Neuron (in vitro differentiated cells): Measurements from ENCODE around the gene UBALD2.
"Not testable (repeated sequence)": the region's sequence is repeated elsewhere in the genome, so short reads cannot be mapped to it uniquely, and the experiment has no call there.

Experiments
- H2AFZ ChIP-seq: one replicate; pipeline ENCODE4 v1.6.1; 2013; ENCODE audit warnings: low read depth, mild to moderate bottlenecking, inconsistent platforms, low read length, moderate library complexity
- H3K27me3 ChIP-seq: one replicate; pipeline ENCODE4 v1.6.1; 2013; ENCODE audit warnings: low read length; ENCODE audit not compliant: insufficient read depth
- H3K36me3 ChIP-seq: one replicate; pipeline ENCODE4 v1.6.1; 2013; ENCODE audit warnings: low read length; ENCODE audit not compliant: insufficient read depth
- H3K4me1 ChIP-seq: one replicate; pipeline ENCODE4 v1.6.1; 2013; ENCODE audit warnings: low read length; ENCODE audit not compliant: insufficient read depth
- H3K4me3 ChIP-seq: 2 replicates; pipeline ENCODE4 v1.5.1; 2013; ENCODE audit warnings: mild to moderate bottlenecking, low read length, moderate library complexity
- H3K9me3 ChIP-seq: one replicate; pipeline ENCODE4 v1.6.1; 2013; ENCODE audit warnings: low read length

Gene UBALD2

GRCh38 chr17:76280650-76281049, 15.5 kb downstream of the UBALD2 start:
- no peak overlapping the region for H3K4me3 ChIP-seq

GRCh38 chr17:76281573-76282371, 16.6 kb downstream of the UBALD2 start:
- no peak overlapping the region for H2AFZ ChIP-seq
- no peaks in the 10 kb centered on the region for H3K9me3 ChIP-seq
- no peak overlapping the region for H3K4me3 ChIP-seq
- H3K36me3 ChIP-seq, result no peaks in the 10 kb centered on the region
- no peaks in the 10 kb centered on the region for H3K4me1 ChIP-seq
- no peaks in the 10 kb centered on the region for H3K27me3 ChIP-seq

More at GRCh38 chr17:76280650-76281049, 15.5 kb downstream of the UBALD2 start:
- Histone ChIP-seq H3K27me3 (no peaks in the 10 kb centered on the region), H3K9me3 (no peaks in the 10 kb centered on the region), H3K4me1 (no peaks in the 10 kb centered on the region), H2AFZ (no peak overlapping the region), H3K36me3 (no peaks in the 10 kb centered on the region)

DNA sequence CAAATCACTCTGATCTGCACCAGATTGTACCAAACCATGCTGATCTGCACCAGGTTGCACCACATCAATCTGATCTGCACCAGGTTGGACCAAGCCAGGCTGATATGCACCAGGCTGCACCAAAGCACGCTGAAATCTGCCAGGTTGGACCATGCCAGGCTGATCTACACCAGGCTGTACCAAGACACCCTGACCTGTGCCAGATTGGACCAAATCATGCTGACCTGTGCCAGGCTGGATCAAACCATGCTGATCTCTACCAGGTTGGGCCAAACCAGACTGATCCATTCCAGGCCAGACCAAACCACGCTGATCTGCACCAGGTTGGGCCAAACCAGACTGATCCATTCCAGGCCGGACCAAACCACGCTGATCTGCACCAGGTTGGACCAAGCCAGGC, 27.4 kb downstream of the UBALD2 start:
- H2AFZ ChIP-seq, result no peak overlapping the region
- peaks cover 29% of the 10 kb centered on the region for H3K36me3 ChIP-seq
- no peaks in the 10 kb centered on the region for H3K27me3 ChIP-seq
- no peaks in the 10 kb centered on the region for H3K9me3 ChIP-seq
- H3K4me1 ChIP-seq, result no peaks in the 10 kb centered on the region
- no peak overlapping the region for H3K4me3 ChIP-seq

GRCh38 chr17:76293106-76293505, 28.0 kb downstream of the UBALD2 start:
- H3K27me3 ChIP-seq, result no peaks in the 10 kb centered on the region
- peaks cover 29% of the 10 kb centered on the region for H3K36me3 ChIP-seq
- H3K4me1 ChIP-seq, result no peaks in the 10 kb centered on the region
- H3K9me3 ChIP-seq, result no peaks in the 10 kb centered on the region
- no peak overlapping the region for H2AFZ ChIP-seq
- H3K4me3 ChIP-seq, result no peak overlapping the region

DNA sequence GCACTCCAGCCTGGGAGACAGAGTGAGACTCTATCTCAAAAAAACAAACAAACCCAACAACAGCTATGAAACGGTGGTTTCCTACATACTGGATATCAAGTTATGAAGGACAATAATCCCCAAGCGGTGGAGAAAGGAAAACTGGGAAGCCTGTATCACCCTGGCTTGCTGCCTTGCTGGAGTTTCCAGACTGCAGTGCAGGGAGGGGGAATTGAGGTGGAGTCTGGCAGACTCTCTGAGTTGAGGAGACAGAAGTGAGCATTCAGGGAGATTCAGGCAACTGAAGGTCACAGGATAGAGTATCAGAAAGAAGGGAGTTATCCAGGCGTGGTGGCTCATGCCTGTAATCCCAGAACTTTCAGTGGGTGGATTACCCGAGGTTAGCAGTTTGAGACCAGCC, 31.0 kb downstream of the UBALD2 start:
- Histone ChIP-seq H2AFZ (no peak overlapping the region), H3K27me3 (no peaks in the 10 kb centered on the region), H3K36me3 (peaks cover 23% of the 10 kb centered on the region), H3K4me3 (no peak overlapping the region), H3K9me3 (no peaks in the 10 kb centered on the region), H3K4me1 (no peaks in the 10 kb centered on the region)

DNA sequence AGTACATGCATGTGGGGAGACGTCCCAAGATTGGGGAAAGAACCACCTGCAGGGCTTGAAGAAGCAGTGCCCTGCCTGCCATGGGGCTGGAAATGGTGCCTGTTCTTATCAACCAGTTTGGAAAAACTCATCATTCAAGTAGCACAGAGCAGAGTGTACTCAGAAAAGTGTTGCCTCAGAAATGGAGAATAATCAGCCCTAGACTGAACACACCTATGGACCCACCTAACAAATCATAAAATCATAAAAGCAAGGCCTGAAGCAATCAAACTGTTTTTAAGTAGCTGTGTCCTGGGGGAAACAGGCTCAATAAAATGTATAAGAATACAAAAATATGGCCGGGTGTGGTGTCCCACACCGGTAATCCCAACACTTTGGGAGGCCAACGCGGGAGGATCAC, 31.7 kb downstream of the UBALD2 start:
- Histone ChIP-seq H3K4me1 (no peaks in the 10 kb centered on the region), H3K4me3 (no peak overlapping the region), H3K36me3 (peaks cover 16% of the 10 kb centered on the region), H3K27me3 (no peaks in the 10 kb centered on the region), H2AFZ (no peak overlapping the region), H3K9me3 (no peaks in the 10 kb centered on the region)

DNA sequence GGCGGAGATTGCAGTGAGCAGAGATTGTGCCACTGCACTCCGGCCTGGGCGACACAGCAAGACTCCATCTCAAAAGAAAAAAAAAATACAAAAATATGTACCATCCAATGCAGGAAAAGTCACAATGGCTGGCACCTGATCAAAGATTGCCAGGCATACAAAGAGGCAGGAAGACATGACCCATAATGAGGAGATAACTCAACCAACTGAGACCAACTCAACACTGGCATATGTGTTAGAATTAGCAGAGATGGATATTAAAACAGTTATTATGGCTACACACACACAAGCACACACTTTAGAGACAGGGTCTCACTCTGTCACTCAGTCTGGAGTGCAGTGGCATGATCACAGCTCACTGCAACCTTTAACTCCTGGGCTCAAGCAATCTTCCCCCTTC, 32.3 kb downstream of the UBALD2 start:
- Histone ChIP-seq H2AFZ (no peak overlapping the region), H3K27me3 (no peaks in the 10 kb centered on the region), H3K4me3 (no peak overlapping the region), H3K36me3 (peaks cover 11% of the 10 kb centered on the region), H3K9me3 (no peaks in the 10 kb centered on the region), H3K4me1 (no peaks in the 10 kb centered on the region)

DNA sequence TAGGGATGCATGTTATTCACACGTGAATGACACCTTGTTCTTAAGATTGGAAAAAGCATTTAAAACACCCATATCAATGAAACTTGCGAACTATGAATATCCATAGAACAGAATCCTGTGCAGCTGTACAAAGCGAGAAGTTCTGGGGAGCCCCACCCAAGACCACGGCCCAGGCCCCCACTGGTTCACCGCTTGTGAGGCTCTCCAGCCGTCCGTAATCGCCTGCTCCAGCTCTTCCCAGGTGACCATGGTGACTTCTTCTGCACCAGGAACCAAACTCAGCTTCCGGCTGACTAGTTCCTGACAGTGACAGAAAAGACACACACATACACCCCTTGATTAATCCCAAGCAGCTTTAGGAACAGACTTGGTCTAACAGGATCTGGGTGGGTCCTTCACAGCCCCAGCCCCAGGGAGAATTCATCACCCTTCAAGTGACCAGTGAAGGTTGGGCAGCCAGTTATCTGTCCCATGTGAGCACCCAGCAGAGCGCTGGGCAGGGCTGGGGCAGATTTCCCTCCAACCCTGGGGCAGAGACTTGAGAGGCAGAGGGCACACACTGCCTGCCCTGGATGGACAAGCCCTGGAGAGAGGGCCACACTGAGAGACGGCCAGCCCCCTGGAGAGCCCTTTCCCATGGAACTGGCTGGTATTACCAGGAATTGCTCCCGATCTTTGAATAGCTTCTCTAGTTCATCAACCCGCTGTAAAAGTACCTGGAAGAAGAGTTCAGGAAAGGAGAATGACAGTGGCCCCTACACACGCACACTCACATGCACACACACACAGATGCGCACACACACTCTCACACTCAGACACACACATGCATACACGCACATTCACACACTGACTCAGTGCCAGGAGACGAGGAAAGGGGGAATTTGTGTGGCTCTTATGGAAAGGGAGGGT, 39.3 kb downstream of the UBALD2 start:
- Histone ChIP-seq H3K4me3 (no peak overlapping the region), H3K9me3 (peaks cover 11% of the 10 kb centered on the region), H3K4me1 (no peaks in the 10 kb centered on the region), H2AFZ (no peak overlapping the region), H3K27me3 (no peaks in the 10 kb centered on the region), H3K36me3 (peaks cover 13% of the 10 kb centered on the region)

DNA sequence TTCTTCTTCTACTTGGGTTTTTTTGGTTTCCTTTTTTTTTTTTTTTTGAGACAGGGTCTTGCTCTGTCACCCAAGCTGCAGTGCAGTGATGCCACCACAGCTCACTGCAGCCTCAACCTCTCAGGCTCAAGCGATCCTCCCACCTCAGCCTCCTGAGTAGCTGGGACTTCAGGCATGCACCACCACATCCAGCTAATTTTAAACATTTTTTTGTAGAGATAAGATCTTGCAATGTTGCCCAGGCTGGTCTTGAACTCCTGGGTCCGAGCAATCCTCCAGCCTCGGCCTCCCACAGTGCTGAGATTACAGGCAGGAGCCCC, 39.9 kb downstream of the UBALD2 start:
- H2AFZ ChIP-seq, H3K4me3 ChIP-seq, H3K27me3 ChIP-seq, H3K4me1 ChIP-seq: not testable (repeated sequence)
- peaks cover 11% of the 10 kb centered on the region for H3K9me3 ChIP-seq
- H3K36me3 ChIP-seq, result peaks cover 15% of the 10 kb centered on the region

DNA sequence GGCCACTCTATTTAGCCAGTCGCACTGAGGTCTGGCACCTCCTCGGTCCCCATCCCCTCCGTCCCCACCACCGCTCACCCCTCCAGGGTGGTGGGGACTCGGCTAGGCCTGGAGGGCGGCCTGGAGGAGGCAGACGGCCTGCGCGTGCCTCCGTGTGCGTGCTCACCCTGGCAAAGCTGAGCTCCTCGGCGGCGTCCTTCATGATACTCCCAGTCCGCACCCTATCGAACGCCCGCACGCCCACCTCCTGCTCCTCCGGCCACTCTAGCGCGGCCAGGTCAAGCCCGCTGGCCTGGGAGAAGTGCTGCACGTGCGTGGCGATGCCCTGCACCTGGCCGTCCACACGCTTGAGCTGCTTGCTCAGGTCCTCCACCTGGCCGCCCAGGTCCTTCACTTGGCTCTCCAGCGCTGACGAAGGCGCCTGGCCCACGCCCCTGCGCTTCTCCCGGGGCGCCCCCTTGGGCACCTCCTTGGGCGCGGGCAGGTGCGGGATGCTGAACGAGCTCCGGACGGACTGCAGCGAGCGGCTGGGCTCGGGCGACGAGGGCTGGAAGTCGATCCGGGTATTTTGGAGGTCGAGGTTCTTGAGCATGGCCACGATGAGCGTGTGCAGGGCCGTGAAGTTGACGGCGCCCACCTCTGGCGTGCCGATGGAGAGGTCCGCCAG, 42.3 kb downstream of the UBALD2 start:
- no peak overlapping the region for H2AFZ ChIP-seq
- H3K9me3 ChIP-seq, result peaks cover 11% of the 10 kb centered on the region
- H3K36me3 ChIP-seq, result peaks cover 35% of the 10 kb centered on the region
- H3K4me3 ChIP-seq, result no peak overlapping the region
- no peaks in the 10 kb centered on the region for H3K4me1 ChIP-seq
- H3K27me3 ChIP-seq, result no peaks in the 10 kb centered on the region

DNA sequence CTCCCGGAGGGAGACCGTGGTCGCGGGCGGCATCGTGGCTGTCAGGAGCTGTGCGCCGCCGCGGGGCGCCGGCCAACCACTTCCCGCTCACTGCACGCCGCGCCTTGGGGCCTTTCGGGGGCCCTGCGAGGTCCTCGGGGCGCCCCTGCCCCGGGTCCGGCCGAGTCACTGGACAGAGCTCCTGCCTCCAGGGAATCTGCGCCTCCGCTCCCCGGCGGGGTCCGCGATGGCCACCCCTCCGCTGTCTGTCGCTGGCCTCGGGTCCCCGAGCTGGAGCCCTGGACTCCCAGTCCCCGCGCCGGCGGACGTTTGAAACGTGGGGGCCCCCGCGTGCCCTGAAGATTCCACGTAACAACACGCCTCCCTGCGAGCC, 42.8 kb downstream of the UBALD2 start, which contains the start of gene QRICH2:
Gene QRICH2, minus strand, starts transcription at position 311 of the 373 bp plus-strand sequence. Its CDS starts 278 bp downstream, at position 33.
- no peaks in the 10 kb centered on the region for H3K27me3 ChIP-seq

DNA sequence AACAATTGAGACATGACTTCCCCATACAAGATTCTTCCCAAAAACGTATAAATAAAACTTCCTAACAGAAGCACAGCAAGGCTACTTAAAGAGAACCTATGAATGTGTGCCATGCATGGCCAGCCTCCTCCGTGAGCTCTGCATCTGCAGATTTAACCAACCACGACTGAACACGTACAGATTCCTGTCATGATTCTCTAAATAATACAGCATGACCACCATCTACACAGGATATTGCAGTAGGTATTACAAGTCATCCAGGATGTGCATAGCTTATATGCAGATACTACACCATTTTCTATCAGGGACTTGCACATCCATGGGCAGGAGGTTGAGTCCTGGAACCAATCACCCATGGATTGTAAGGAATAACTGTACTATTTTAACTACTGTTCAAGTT, 44.3 kb downstream of the UBALD2 start:
- Histone ChIP-seq H3K9me3 (peaks cover 11% of the 10 kb centered on the region), H3K36me3 (peaks cover 49% of the 10 kb centered on the region)

More for the DNA sequence above, 42.8 kb downstream of the UBALD2 start, which contains the start of gene QRICH2:
- H3K4me3 ChIP-seq, result no peak within 1 kb of the TSS
- no peak within 1 kb of the TSS for H2AFZ ChIP-seq
- H3K9me3 ChIP-seq, result peaks cover 11% of the 10 kb centered on the region
- H3K36me3 ChIP-seq, result peaks cover 40% of the 10 kb centered on the region
- no peaks in the 10 kb centered on the region for H3K4me1 ChIP-seq

DNA sequence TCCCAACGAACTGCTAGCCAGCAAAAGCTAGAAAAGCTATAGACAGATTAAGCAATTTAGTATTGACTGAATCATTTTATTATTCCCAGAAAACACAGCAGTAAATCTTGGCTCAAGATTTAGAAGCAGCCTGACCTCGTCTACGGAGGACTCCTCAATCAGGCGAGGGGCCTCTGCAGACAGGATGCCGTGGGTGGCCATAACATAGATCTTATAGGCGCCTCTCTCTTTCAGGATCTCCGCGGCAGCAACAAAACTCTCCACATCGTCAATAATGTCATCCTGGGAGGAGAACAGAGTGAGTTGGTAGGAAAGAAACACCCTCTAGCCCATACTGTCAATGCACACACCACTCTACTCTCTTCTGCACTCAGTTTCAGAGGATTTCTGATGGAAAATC, 47.6 kb downstream of the UBALD2 start:
- H3K4me1 ChIP-seq, result no peaks in the 10 kb centered on the region
- no peaks in the 10 kb centered on the region for H3K27me3 ChIP-seq
- H3K36me3 ChIP-seq, result peaks cover 51% of the 10 kb centered on the region
- no peak overlapping the region for H3K4me3 ChIP-seq
- no peak overlapping the region for H2AFZ ChIP-seq
- peaks cover 6% of the 10 kb centered on the region for H3K9me3 ChIP-seq

More for the DNA sequence above, 44.3 kb downstream of the UBALD2 start:
- no peak overlapping the region for H2AFZ ChIP-seq
- H3K4me1 ChIP-seq, result no peaks in the 10 kb centered on the region
- no peak overlapping the region for H3K4me3 ChIP-seq
- H3K27me3 ChIP-seq, result no peaks in the 10 kb centered on the region
